HAP-1 (cell line): Measurements from ENCODE around the gene MTMR1.
A peak's percentile ranks its signal among the peaks of the same experiment; 100 is the strongest.

Experiments used
- DNase-seq, 2 experiments: peaks; one replicate each; pipeline ENCODE4 v3.0.0-alpha.2; 2016 to 2020; ENCODE audit warnings: low spot score in 2 of 2
- H3K27me3 ChIP-seq: fragments of 250-450 bp; sonication (Bioruptor Pico); 2 replicates; pipeline ENCODE4 v1.5.1; 2020; ENCODE audit warnings: low read depth, mild to moderate bottlenecking, moderate library complexity
- H3K36me3 ChIP-seq: fragments of 250-450 bp; sonication (Bioruptor Pico); replicated peaks from 2 replicates; pipeline ENCODE4 v1.5.1; 2020; ENCODE audit warnings: mild to moderate bottlenecking
- H3K4me1 ChIP-seq: fragments of 250-450 bp; sonication (Bioruptor Pico); 2 replicates; pipeline ENCODE4 v1.5.1; 2020; ENCODE audit warnings: mild to moderate bottlenecking
- H3K4me3 ChIP-seq: fragments of 250-450 bp; sonication (Bioruptor Pico); 2 replicates; pipeline ENCODE4 v1.5.1; 2020; ENCODE audit warnings: mild to moderate bottlenecking, moderate library complexity
- H3K9me3 ChIP-seq: fragments of 250-450 bp; sonication (Bioruptor Pico); 2 replicates; pipeline ENCODE4 v1.5.1; 2020; ENCODE audit warnings: mild to moderate bottlenecking, moderate library complexity
- in situ Hi-C: fragments of 300-500 bp; cut with MboI; formaldehyde crosslinking; loops from 3 replicates; pipeline ENCODE4 v1.14.3; 2020; ENCODE audit warnings: low sequenced_read_pairs, inconsistent platforms, mixed read lengths

The MTMR1 gene

GRCh38 chrX:150759568-150760416 lies 66.6 kb downstream of the MTMR1 start:
- Histone ChIP-seq H3K27me3 (no peaks in the 10 kb centered on the region), H3K9me3 (no peaks in the 10 kb centered on the region), H3K36me3 (peaks cover 23% of the 10 kb centered on the region), H3K4me1 (no peaks in the 10 kb centered on the region), H3K4me3 (no peak overlapping the region)
- no peak for DNase-seq
- in situ Hi-C loops: loop anchor here (25.0 kb wide), 1 partner anchor 928 kb away; the partner anchor contains the start of gene PRRG3

- Histone ChIP-seq H3K9me3 (no peaks in the 10 kb centered on the region), H3K4me1 (no peaks in the 10 kb centered on the region), H3K27me3 (no peaks in the 10 kb centered on the region), H3K36me3 (peaks cover 21% of the 10 kb centered on the region), H3K4me3 (no peak overlapping the region)
- in situ Hi-C loops: loop anchor here (25.0 kb wide), 1 partner anchor 926 kb away; the partner anchor contains the start of gene PRRG3
- DNase-seq: no peak
Measured at GRCh38 chrX:150761176-150761818, 68.1 kb downstream of the MTMR1 start.

GRCh38 chrX:150761819-150762216 lies 68.6 kb downstream of the MTMR1 start:
- Histone ChIP-seq H3K4me1 (no peaks in the 10 kb centered on the region), H3K9me3 (no peaks in the 10 kb centered on the region), H3K36me3 (peaks cover 17% of the 10 kb centered on the region), H3K27me3 (no peaks in the 10 kb centered on the region), H3K4me3 (no peak overlapping the region)
- no peak for DNase-seq
- in situ Hi-C loops: loop anchor here (25.0 kb wide), 1 partner anchor 925 kb away; the partner anchor contains the start of gene PRRG3

GRCh38 chrX:150762258-150763165 lies 69.3 kb downstream of the MTMR1 start:
- H3K4me1 ChIP-seq: no peaks in the 10 kb centered on the region
- H3K36me3 ChIP-seq: peaks cover 11% of the 10 kb centered on the region
- DNase-seq: no peak
- H3K9me3 ChIP-seq: no peaks in the 10 kb centered on the region
- no peak overlapping the region for H3K4me3 ChIP-seq
- no peaks in the 10 kb centered on the region for H3K27me3 ChIP-seq
- in situ Hi-C loops: loop anchor here (25.0 kb wide), 1 partner anchor 925 kb away; the partner anchor contains the start of gene PRRG3

GRCh38 chrX:150763303-150763797 lies 70.2 kb downstream of the MTMR1 start:
- Histone ChIP-seq H3K9me3 (no peaks in the 10 kb centered on the region), H3K4me1 (no peaks in the 10 kb centered on the region), H3K27me3 (no peaks in the 10 kb centered on the region), H3K36me3 (peaks cover 12% of the 10 kb centered on the region), H3K4me3 (no peak overlapping the region)
- DNase-seq: no peak
- in situ Hi-C loops: loop anchor here (25.0 kb wide), 1 partner anchor 924 kb away; the partner anchor contains the start of gene PRRG3

- no peak for DNase-seq
- Histone ChIP-seq H3K4me1 (no peaks in the 10 kb centered on the region), H3K4me3 (no peak overlapping the region), H3K9me3 (no peaks in the 10 kb centered on the region), H3K27me3 (no peaks in the 10 kb centered on the region), H3K36me3 (peaks cover 15% of the 10 kb centered on the region)
- in situ Hi-C loops: loop anchor here (25.0 kb wide), 1 partner anchor 923 kb away; the partner anchor contains the start of gene PRRG3
Measured at GRCh38 chrX:150763810-150764209, 70.6 kb downstream of the MTMR1 start.

- in situ Hi-C loops: loop anchor here (25.0 kb wide), 1 partner anchor 922 kb away; the partner anchor contains the start of gene PRRG3
- no peaks in the 10 kb centered on the region for H3K27me3 ChIP-seq
- H3K4me3 ChIP-seq: no peak overlapping the region
- H3K4me1 ChIP-seq: no peaks in the 10 kb centered on the region
- H3K9me3 ChIP-seq: no peaks in the 10 kb centered on the region
- no peak for DNase-seq
- H3K36me3 ChIP-seq: peaks cover 15% of the 10 kb centered on the region
Measured at GRCh38 chrX:150765237-150765636, 72.0 kb downstream of the MTMR1 start.

- H3K9me3 ChIP-seq: no peaks in the 10 kb centered on the region
- H3K4me1 ChIP-seq: no peaks in the 10 kb centered on the region
- DNase-seq: no peak
- no peaks in the 10 kb centered on the region for H3K27me3 ChIP-seq
- H3K36me3 ChIP-seq: peaks cover 15% of the 10 kb centered on the region
- in situ Hi-C loops: loop anchor here (25.0 kb wide), 1 partner anchor 921 kb away; the partner anchor contains the start of gene PRRG3
- H3K4me3 ChIP-seq: no peak overlapping the region
Measured at GRCh38 chrX:150765782-150766350, 72.7 kb downstream of the MTMR1 start.

- no peaks in the 10 kb centered on the region for H3K9me3 ChIP-seq
- in situ Hi-C loops: loop anchor here (25.0 kb wide), 1 partner anchor 921 kb away; the partner anchor contains the start of gene PRRG3
- H3K36me3 ChIP-seq: peaks cover 15% of the 10 kb centered on the region
- H3K4me3 ChIP-seq: no peak overlapping the region
- DNase-seq: peak in 1 of 2 experiments; percentile 39
- H3K4me1 ChIP-seq: no peaks in the 10 kb centered on the region
- no peaks in the 10 kb centered on the region for H3K27me3 ChIP-seq
Measured at GRCh38 chrX:150766351-150767044, 73.3 kb downstream of the MTMR1 start.

- in situ Hi-C loops: loop anchor here (25.0 kb wide), 1 partner anchor 920 kb away; the partner anchor contains the start of gene PRRG3
- H3K36me3 ChIP-seq: peaks cover 15% of the 10 kb centered on the region
- H3K4me3 ChIP-seq: no peak overlapping the region
- no peaks in the 10 kb centered on the region for H3K9me3 ChIP-seq
- H3K4me1 ChIP-seq: no peaks in the 10 kb centered on the region
- DNase-seq: no peak
- H3K27me3 ChIP-seq: no peaks in the 10 kb centered on the region
Measured at GRCh38 chrX:150767045-150767395, 73.8 kb downstream of the MTMR1 start.

- Histone ChIP-seq H3K4me1 (no peaks in the 10 kb centered on the region), H3K9me3 (no peaks in the 10 kb centered on the region), H3K4me3 (no peak overlapping the region), H3K36me3 (peaks cover 15% of the 10 kb centered on the region), H3K27me3 (no peaks in the 10 kb centered on the region)
- in situ Hi-C loops: loop anchor here (25.0 kb wide), 1 partner anchor 920 kb away; the partner anchor contains the start of gene PRRG3
- DNase-seq: no peak
Measured at GRCh38 chrX:150767475-150768131, 74.4 kb downstream of the MTMR1 start.

- no peak overlapping the region for H3K4me3 ChIP-seq
- no peaks in the 10 kb centered on the region for H3K4me1 ChIP-seq
- H3K9me3 ChIP-seq: no peaks in the 10 kb centered on the region
- no peak for DNase-seq
- in situ Hi-C loops: loop anchor here (25.0 kb wide), 1 partner anchor 919 kb away; the partner anchor contains the start of gene PRRG3
- H3K36me3 ChIP-seq: peaks cover 14% of the 10 kb centered on the region
- no peaks in the 10 kb centered on the region for H3K27me3 ChIP-seq
Measured at GRCh38 chrX:150768132-150768485, 74.9 kb downstream of the MTMR1 start.
